ENCODE results near the gene MYH8.
A peak's percentile ranks its signal among the peaks of the same experiment; 100 is the strongest.

MYH8 gene

GRCh38 chr17:10421900-10422542 is at the start of gene MYH8:
Gene MYH8 (minus strand): TSS chr17:10421950. CDS start chr17:10420227, 1,723 bp downstream.
- intact Hi-C loops (cut with DNase I), result no loop called here
- DNase-seq, result no peak

DNA sequence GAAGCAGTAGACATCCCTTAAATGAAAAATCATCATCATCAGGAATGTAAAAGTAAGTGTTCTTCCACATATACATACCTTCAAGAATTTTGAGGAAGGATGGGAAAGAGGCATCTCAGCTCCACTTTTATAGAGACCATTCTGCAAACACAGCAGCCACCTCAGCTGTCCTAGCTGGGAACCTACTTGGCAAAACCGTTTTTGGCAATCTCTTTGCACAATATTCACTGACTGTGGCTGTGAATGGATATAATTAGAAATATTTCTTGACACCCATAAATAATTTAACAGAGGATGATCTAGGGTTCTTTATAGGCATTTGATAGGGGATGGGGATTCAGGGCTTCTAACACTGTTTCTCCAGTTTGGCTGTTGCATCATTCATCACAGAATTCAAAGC is 47.7 kb upstream of the MYH8 start, which contains the start of gene MYH4:
Gene MYH4, minus strand, starts transcription at position 101 of the 400 bp plus-strand sequence. CDS start 2,814 bp downstream, outside the sequence.
- intact Hi-C loops (cut with DNase I), result no loop called here
- DNase-seq, result no peak

DNA sequence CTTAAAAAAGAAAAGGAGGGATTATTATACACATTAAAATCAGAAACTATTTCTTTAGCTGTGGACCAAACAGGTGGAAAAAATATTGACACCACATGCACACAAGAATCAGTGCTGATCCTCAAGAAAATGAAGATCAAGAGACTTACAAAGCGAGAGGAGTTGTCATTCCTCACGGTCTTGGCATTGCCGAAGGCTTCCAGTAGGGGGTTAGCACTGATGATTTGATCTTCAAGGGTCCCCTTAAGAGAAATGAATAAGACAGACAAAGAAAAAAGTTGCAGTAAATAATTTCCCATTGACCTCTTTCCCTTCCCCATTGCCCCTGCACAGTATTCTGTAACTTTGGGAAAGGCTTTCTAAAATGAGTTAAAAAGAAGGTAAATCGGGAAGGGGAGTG is 41.7 kb upstream of the MYH8 start:
- intact Hi-C loops (cut with DNase I), result no loop called here
- no peak for DNase-seq

DNA sequence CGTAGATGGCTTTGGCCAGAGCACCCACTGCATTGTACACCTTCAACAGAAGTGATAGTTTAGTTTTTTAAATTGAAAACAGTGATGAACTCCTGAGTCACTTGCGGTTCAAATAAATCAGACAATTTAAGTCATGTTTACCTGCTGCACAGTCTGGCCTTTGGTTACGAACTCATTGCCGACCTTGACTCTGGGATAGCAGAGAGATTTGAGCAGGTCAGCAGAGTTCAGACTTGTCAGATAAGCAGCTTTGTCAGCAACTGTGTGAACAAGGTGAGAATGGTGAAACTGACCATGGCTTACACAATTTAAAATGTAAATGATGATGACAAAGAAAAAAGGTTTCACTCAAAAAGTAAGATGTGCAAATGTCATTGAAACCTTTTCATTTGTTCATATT is 38.3 kb upstream of the MYH8 start:
- intact Hi-C loops (cut with DNase I), result no loop called here
- DNase-seq, result no peak

DNA sequence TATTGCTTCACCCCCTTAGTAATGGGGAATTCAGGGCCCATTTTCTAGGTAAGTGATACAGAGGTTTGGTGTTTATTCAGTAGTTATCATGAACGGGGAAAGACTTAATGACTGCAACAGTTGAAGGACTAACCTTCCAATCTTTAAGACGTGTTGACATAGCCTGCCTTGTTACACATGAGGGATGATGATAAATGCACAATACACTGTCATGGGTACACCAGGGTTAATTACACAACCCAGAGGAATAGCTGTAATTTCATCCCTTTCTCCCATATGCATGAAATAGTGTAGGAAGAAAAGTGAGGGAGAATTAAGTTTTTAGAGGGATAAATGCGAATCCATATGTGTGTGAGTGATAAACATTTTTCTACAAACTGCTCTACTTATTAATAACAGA is 37.0 kb upstream of the MYH8 start:
- no peak for DNase-seq
- intact Hi-C loops (cut with DNase I), result no loop called here

GRCh38 chr17:10457952-10458351 is 36.2 kb upstream of the MYH8 start:
- intact Hi-C loops (cut with DNase I), result no loop called here
- no peak for DNase-seq

DNA sequence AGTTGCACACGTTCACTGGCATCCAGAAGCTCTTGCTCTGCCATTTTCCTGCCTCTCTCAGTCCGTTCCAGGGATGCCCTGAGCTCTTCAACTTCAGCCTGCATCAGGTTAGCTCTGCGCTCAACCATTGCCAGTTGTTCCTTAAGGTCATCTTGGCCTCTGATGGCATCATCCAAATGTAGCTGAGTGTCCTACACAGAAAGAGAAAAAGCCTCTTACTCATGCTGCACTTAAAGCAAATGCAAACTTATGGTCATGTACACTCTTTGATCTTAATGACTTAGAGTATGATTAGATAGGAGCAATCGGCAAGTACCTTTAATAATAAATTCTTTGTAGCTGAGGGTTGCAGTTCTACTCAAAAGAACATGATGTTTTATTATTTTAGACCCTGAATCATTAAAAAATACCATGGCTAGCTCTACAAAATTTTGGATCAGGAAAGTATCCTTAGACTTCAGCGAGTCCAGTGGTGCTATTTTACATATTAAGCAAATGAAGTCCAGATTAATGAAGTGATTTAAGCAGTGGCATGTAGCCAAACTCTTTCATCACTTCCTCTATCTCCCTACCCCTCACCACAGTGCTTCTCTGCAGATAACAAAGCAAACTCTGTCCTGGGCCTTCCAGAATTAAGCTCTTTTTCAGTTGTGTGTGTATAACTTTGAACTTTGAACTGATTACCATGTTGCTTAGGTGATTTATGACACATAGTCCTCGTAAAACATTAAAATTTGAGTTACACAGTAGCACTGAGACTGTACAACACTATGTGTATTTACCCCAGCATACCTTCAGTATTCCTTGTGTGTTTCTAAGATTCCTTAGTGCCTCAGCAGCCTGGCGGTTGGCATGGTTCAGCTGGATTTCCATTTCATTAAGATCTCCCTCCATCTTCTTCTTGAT is 25.5 kb upstream of the MYH8 start:
- no peak for DNase-seq
- intact Hi-C loops (cut with DNase I), result no loop called here

DNA sequence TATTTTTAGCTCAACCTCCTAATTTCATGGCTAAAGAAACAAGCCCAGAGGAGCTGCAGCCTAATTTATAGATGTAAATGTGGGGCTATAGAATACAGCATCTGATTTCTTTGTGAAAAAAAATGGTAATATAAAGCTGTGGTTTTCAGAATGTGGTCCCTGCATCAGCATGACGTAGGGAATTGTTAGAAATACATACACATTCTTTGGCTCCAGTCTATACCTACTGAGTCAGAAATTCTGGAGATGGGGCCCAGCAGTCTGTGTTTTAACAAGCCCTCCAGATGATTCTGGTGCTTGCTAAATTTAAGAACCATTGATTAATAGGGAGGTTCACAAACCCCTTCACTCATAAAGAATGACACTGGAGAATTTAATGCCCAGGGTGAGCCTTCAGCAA is 18.1 kb upstream of the MYH8 start:
- intact Hi-C loops (cut with DNase I), result no loop called here

DNA sequence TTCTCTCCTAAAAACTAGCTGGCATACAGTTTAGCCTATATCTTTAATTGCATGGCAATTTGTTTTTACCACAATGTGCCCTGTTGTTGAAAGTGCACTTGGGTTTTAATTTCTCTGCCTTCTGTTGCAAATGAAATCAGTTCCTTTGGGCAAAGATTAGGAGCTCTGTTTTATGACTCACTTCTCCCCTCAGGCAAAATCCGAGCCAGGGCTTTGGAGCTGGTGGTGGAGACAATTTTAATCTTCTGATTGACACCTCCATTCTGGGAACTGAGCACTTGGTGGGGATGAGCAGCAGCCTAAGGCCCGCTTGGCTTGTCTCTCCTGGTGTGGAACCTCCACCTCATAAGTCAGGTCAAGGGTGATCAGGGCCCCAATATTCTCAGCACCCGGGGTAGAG is 13.3 kb upstream of the MYH8 start:
- DNase-seq, result peak in 1 of 10 donors; percentile 45
- intact Hi-C loops (cut with DNase I), result no loop called here

More for the DNA sequence above, 18.1 kb upstream of the MYH8 start:
- DNase-seq, result no peak

GRCh38 chr17:10429421-10430045 is 7.8 kb upstream of the MYH8 start:
- no peak for DNase-seq
- intact Hi-C loops (cut with DNase I), result no loop called here

- DNase-seq, result no peak
- intact Hi-C loops (cut with DNase I), result no loop called here
Measured at GRCh38 chr17:10428781-10429180, 7.0 kb upstream of the MYH8 start.

DNA sequence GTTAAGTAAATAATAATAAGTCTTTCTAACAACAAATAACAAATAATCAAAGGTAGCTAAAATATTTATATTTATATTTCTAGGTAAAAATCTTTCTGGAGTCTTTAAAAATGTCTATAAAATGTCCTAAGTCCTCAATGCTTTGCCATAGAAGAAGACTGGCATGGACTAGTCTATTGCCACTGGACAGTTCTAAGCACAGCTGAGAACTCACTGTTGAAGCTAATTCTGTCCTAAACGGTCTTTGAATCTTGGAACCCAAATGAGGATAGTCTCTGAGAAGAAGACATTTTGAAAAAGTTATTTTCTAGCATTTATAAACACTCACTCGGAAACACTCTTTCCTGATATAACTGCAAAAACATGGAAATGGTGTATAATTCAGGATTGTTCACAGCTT is 539 bp downstream of the MYH8 start:
- intact Hi-C loops (cut with DNase I), result no loop called here
- DNase-seq, result no peak

DNA sequence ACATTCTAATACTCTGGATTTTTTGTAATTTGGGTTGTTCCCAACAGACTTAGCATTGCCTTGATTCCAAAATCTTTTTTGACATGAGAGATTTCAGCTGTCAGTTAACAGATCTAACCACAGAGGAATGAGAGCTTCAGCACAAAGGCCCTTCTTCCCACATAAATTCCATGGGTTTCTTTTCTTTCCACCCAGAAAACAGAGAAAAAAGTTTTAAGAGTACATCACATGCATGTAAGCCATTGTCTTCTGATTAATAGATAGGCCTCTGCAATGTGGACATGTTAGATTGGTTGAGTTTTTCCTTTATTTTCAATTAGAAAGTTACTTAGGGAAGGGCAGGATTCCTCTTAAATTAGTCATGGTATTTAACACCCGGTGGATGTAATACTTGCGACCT is 939 bp downstream of the MYH8 start:
- no peak for DNase-seq
- intact Hi-C loops (cut with DNase I), result no loop called here

DNA sequence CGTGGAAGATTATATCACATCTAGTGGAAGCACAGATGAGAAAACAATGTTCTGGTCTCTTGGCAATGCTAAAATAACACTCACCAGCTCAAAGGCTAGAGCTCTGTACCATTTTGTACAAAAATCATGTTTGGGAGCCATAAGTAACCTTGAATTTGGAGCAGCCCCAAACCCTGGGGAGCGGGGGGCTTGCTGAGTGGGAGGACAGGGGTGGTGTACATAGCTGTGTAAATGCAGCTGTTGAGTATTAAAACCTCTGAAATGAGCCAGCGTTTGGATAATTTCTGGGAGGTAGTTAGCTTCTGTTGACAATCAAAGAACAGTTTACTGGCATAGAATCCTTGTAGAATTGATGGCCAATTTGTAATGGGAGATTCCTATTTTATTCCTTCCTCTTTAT is 4.3 kb downstream of the MYH8 start:
- intact Hi-C loops (cut with DNase I), result no loop called here
- DNase-seq, result no peak

DNA sequence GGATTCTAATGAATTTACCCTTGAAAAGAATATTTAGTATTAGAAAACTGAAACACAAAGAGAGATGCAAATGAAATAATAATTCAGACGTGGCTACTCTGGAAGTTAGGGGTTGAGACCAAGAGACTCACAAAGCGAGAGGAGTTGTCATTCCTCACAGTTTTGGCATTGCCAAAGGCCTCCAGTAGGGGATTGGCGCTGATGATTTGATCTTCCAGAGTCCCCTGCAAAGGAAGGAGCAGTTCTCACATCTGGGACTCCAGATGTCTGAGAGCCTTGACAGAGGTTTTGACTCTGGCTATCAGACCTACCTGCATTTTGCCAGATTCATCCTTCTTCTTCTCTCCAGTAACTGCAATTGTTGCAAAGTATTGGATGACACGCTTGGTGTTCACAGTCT is 6.6 kb downstream of the MYH8 start:
- intact Hi-C loops (cut with DNase I), result no loop called here
- DNase-seq, result no peak

- no peak for DNase-seq
- intact Hi-C loops (cut with DNase I), result no loop called here
Measured at GRCh38 chr17:10403589-10403988, 18.2 kb downstream of the MYH8 start.

GRCh38 chr17:10398352-10398751 is 23.4 kb downstream of the MYH8 start:
- intact Hi-C loops (cut with DNase I), result no loop called here
- no peak for DNase-seq

- no peak for DNase-seq
- intact Hi-C loops (cut with DNase I), result no loop called here
Measured at GRCh38 chr17:10396524-10397163, 25.1 kb downstream of the MYH8 start.

GRCh38 chr17:10394201-10394887 is 27.4 kb downstream of the MYH8 start:
- intact Hi-C loops (cut with DNase I), result no loop called here
- DNase-seq, result peak in 1 of 10 donors; percentile 69

DNA sequence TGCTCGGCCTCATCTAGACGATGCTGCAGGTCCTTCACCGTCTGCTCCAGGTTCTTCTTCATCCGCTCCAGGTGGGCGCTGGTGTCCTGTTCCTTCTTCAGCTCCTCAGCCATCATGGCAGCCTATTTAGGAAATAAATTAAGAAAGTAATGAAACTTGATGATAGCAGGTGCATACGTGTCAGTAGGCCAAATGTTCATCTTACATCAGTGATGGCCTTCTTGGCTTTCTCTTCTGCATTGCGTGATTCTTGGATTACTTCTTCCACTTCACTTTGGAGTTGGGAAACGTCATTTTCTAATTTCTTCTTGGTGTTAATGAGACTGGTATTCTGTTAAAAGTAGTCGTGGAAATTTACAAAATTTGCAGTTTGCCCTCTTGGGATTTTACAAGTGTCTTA is 28.9 kb downstream of the MYH8 start:
- intact Hi-C loops (cut with DNase I), result no loop called here
- no peak for DNase-seq

Measured in posterior cingulate gyrus (tissue), 11 donors.